GM15510 (cell line): ENCODE results near the gene GJA3.

Experiments
- POLR2A ChIP-seq: IDR thresholded peaks from 3 replicates; pipeline ENCODE4 v1.6.1; 2011; ENCODE audit warnings: borderline replicate concordance; ENCODE audit not compliant: insufficient read length; ENCODE audit errors: extremely low read depth

The GJA3 gene

GRCh38 chr13:20160306-20161274 is at the start of gene GJA3:
Gene GJA3 (minus strand): TSS chr13:20161052. CDS start chr13:20143288, 17,764 bp downstream.
- peak; percentile 29 for TF ChIP-seq POLR2A

- TF ChIP-seq POLR2A, result no peak
Observed at GRCh38 chr13:20209948-20210347, 49.1 kb upstream of the GJA3 start.

GRCh38 chr13:20206698-20207235 is 45.9 kb upstream of the GJA3 start:
- no peak for TF ChIP-seq POLR2A

- no peak for TF ChIP-seq POLR2A
Observed at GRCh38 chr13:20206065-20206697, 45.3 kb upstream of the GJA3 start.

GRCh38 chr13:20198781-20199180 is 37.9 kb upstream of the GJA3 start:
- TF ChIP-seq POLR2A, result no peak

GRCh38 chr13:20197361-20197834 is 36.5 kb upstream of the GJA3 start:
- TF ChIP-seq POLR2A, result no peak

- no peak for TF ChIP-seq POLR2A
Observed at GRCh38 chr13:20195801-20196200, 34.9 kb upstream of the GJA3 start.

- TF ChIP-seq POLR2A, result no peak
Observed at GRCh38 chr13:20193907-20194631, 33.2 kb upstream of the GJA3 start.

- no peak for TF ChIP-seq POLR2A
Observed at GRCh38 chr13:20193162-20193906, 32.5 kb upstream of the GJA3 start.

- no peak for TF ChIP-seq POLR2A
Observed at GRCh38 chr13:20192836-20193161, 31.9 kb upstream of the GJA3 start, which contains the start of gene GJB2. Gene GJB2 (minus strand): TSS chr13:20192938. CDS start chr13:20189581, 3,357 bp downstream.

- TF ChIP-seq POLR2A, result no peak
Observed at GRCh38 chr13:20192158-20192835, 31.4 kb upstream of the GJA3 start.

GRCh38 chr13:20191311-20192157 is 30.7 kb upstream of the GJA3 start:
- no peak for TF ChIP-seq POLR2A

- no peak for TF ChIP-seq POLR2A
Observed at GRCh38 chr13:20190481-20191310, 29.8 kb upstream of the GJA3 start.
